DOHH2 (cell line): ENCODE measurements around the gene KRT77.

Experiments used
- H3F3A ChIP-seq: fragments of 200-600 bp; sonication (generic), shearing (Covaris generic); 2 replicates; pipeline ENCODE4 v1.6.0; 2016; ENCODE audit warnings: antibody characterized with exemption, mild to moderate bottlenecking; ENCODE audit not compliant: control insufficient read depth, insufficient read depth
- H3K27ac ChIP-seq: fragments of 200-600 bp; sonication (generic); 2 replicates; pipeline ENCODE4 v1.5.1; 2014; ENCODE audit warnings: low read depth, mild to moderate bottlenecking, low read length, moderate library complexity
- H3K27me3 ChIP-seq: fragments of 200-600 bp; sonication (generic); 2 replicates; pipeline ENCODE4 v1.6.1; 2014; ENCODE audit warnings: mild to moderate bottlenecking, low read length, mixed read lengths; ENCODE audit not compliant: control insufficient read depth
- H3K36me3 ChIP-seq: fragments of 200-600 bp; sonication (generic); 2 replicates; pipeline ENCODE4 v1.6.1; 2014; ENCODE audit warnings: mild to moderate bottlenecking, low read length, moderate library complexity, mixed read lengths; ENCODE audit not compliant: control insufficient read depth
- H3K4me1 ChIP-seq: fragments of 200-600 bp; sonication (generic); 2 replicates; pipeline ENCODE4 v1.6.1; 2014; ENCODE audit warnings: mild to moderate bottlenecking, low read length, mixed read lengths; ENCODE audit not compliant: control insufficient read depth
- H3K4me2 ChIP-seq: fragments of 200-600 bp; sonication (generic); 2 replicates; pipeline ENCODE4 v1.6.0; 2014; ENCODE audit warnings: mild to moderate bottlenecking, low read length, moderate library complexity
- H3K4me3 ChIP-seq: fragments of 200-600 bp; sonication (generic); 2 replicates; pipeline ENCODE4 v1.5.1; 2014; ENCODE audit warnings: mild to moderate bottlenecking, low read length, mixed read lengths
- H3K79me2 ChIP-seq: fragments of 200-600 bp; sonication (generic); 2 replicates; pipeline ENCODE4 v1.6.1; 2014; ENCODE audit warnings: mild to moderate bottlenecking, low read length, mixed read lengths; ENCODE audit not compliant: control insufficient read depth
- H3K9me2 ChIP-seq: fragments of 200-600 bp; sonication (generic); replicated peaks from 2 replicates; pipeline ENCODE4 v1.6.1; 2014; ENCODE audit warnings: mild to moderate bottlenecking, low read length, mixed read lengths; ENCODE audit not compliant: control insufficient read depth
- H3K9me3 ChIP-seq: fragments of 200-600 bp; sonication (generic); 2 replicates; pipeline ENCODE4 v1.6.1; 2014; ENCODE audit warnings: antibody characterized with exemption, low read length, mixed read lengths; ENCODE audit not compliant: control insufficient read depth, insufficient read depth
- H4K20me1 ChIP-seq: fragments of 200-600 bp; sonication (generic); 2 replicates; pipeline ENCODE4 v1.6.0; 2014; ENCODE audit warnings: low read depth, mild to moderate bottlenecking, antibody characterized with exemption, low read length, moderate library complexity; ENCODE audit not compliant: control insufficient read depth, insufficient read depth
- CTCF ChIP-seq: fragments of 200-600 bp; sonication (generic); IDR thresholded peaks from one replicate; pipeline ENCODE4 v1.5.1; 2014; ENCODE audit warnings: antibody characterized with exemption, mild to moderate bottlenecking, low read depth, low read length; ENCODE audit not compliant: poor library complexity, severe bottlenecking
- EZH2phosphoT487 ChIP-seq: fragments of 200-600 bp; sonication (generic); IDR thresholded peaks from 2 replicates; pipeline ENCODE4 v1.6.1; 2017; ENCODE audit warnings: borderline replicate concordance, mild to moderate bottlenecking, antibody characterized with exemption, low read length, moderate library complexity, mixed read lengths

The KRT77 gene

GRCh38 chr12:52749827-52750226, 46.5 kb upstream of the KRT77 start:
- Histone ChIP-seq H3K79me2 (no peaks in the 10 kb centered on the region), H3K27me3 (no peaks in the 10 kb centered on the region), H3K4me3 (no peak overlapping the region), H3K4me1 (no peaks in the 10 kb centered on the region), H3K36me3 (no peaks in the 10 kb centered on the region), H3K27ac (no peak overlapping the region), H3K9me2 (no peaks in the 10 kb centered on the region), H4K20me1 (no peaks in the 10 kb centered on the region), H3K4me2 (no peak overlapping the region), H3F3A (no peaks in the 10 kb centered on the region), H3K9me3 (no peaks in the 10 kb centered on the region)
- no peak for TF ChIP-seq CTCF
- TF ChIP-seq EZH2phosphoT487 = no peak

GRCh38 chr12:52748578-52748977, 45.3 kb upstream of the KRT77 start:
- Histone ChIP-seq H3K4me2 (no peak overlapping the region), H3K4me1 (no peaks in the 10 kb centered on the region), H3K27me3 (no peaks in the 10 kb centered on the region), H3K9me3 (no peaks in the 10 kb centered on the region), H3K27ac (no peak overlapping the region), H3K4me3 (no peak overlapping the region), H3K9me2 (no peaks in the 10 kb centered on the region), H3K36me3 (no peaks in the 10 kb centered on the region), H3F3A (no peaks in the 10 kb centered on the region), H3K79me2 (no peaks in the 10 kb centered on the region), H4K20me1 (no peaks in the 10 kb centered on the region)
- TF ChIP-seq EZH2phosphoT487 = no peak
- no peak for TF ChIP-seq CTCF

GRCh38 chr12:52745554-52745953, 42.2 kb upstream of the KRT77 start:
- Histone ChIP-seq H3K36me3 (no peaks in the 10 kb centered on the region), H3K27ac (no peak overlapping the region), H3F3A (no peaks in the 10 kb centered on the region), H3K79me2 (no peaks in the 10 kb centered on the region), H3K27me3 (no peaks in the 10 kb centered on the region), H3K9me3 (no peaks in the 10 kb centered on the region), H3K4me1 (no peaks in the 10 kb centered on the region), H3K9me2 (no peaks in the 10 kb centered on the region), H3K4me2 (no peak overlapping the region), H3K4me3 (no peak overlapping the region), H4K20me1 (no peaks in the 10 kb centered on the region)
- TF ChIP-seq CTCF (no peak), EZH2phosphoT487 (no peak)
